Liver (tissue), 9 donors: ENCODE measurements around the gene RBM47. TPM values are rescaled to one million over a fixed set of nuclear protein-coding genes. Genes with fewer than 3 reads are reported as not detected.
"Not testable (repeated sequence)": the region's sequence is repeated elsewhere in the genome, so short reads cannot be mapped to it uniquely, and the experiment has no call there.

Experiments
- DNase-seq: peaks from one replicate; pipeline ENCODE4 v3.0.0-alpha.2; 2017; ENCODE audit warnings: low spot score
- H3K27ac ChIP-seq, 2 donors: one replicate each; pipeline ENCODE4 v1.7.0; 2013; ENCODE audit warnings: inconsistent platforms in 2 of 2, low read length in 2 of 2, control low read depth in 1 of 2, low read depth in 1 of 2, mild to moderate bottlenecking in 1 of 2
- H3K27me3 ChIP-seq, 4 donors: one replicate each; pipeline versions ENCODE4 v1.6.1 to v1.7.0; 2013; ENCODE audit warnings: low read length in 3 of 4, inconsistent platforms in 1 of 4, mild to moderate bottlenecking in 1 of 4, moderate library complexity in 1 of 4; ENCODE audit not compliant: control insufficient read depth in 4 of 4, insufficient read depth in 4 of 4
- H3K36me3 ChIP-seq, 4 donors: one replicate each; pipeline versions ENCODE4 v1.6.1 to v1.7.0; 2013; ENCODE audit warnings: low read length in 3 of 4, mild to moderate bottlenecking in 3 of 4, low read depth in 1 of 4, moderate library complexity in 1 of 4; ENCODE audit not compliant: control insufficient read depth in 4 of 4, insufficient read depth in 3 of 4
- H3K4me1 ChIP-seq, 4 donors: one replicate each; pipeline versions ENCODE4 v1.6.1 to v1.7.0; 2013; ENCODE audit warnings: low read length in 3 of 4, mild to moderate bottlenecking in 3 of 4, moderate library complexity in 1 of 4; ENCODE audit not compliant: control insufficient read depth in 4 of 4, insufficient read depth in 4 of 4
- H3K4me3 ChIP-seq, 3 donors: one replicate each; pipeline versions ENCODE4 v1.6.1 to v1.7.0; 2013; ENCODE audit warnings: low read length in 3 of 3, control low read depth in 1 of 3, low read depth in 1 of 3, mild to moderate bottlenecking in 1 of 3
- H3K9ac ChIP-seq, 2 donors: one replicate each; pipeline ENCODE4 v1.7.0; 2013; ENCODE audit warnings: low read length in 2 of 2, mild to moderate bottlenecking in 2 of 2, moderate library complexity in 2 of 2, control low read depth in 1 of 2, low read depth in 1 of 2
- H3K9me3 ChIP-seq, 4 donors: one replicate each; pipeline versions ENCODE4 v1.6.1 to v1.7.0; 2013; ENCODE audit warnings: low read length in 3 of 4; ENCODE audit not compliant: control insufficient read depth in 4 of 4
- ATF3 ChIP-seq: IDR thresholded peaks from 2 replicates; pipeline ENCODE4 v1.6.1; 2016; ENCODE audit warnings: antibody characterized with exemption
- EGR1 ChIP-seq, 2 donors: IDR thresholded peaks; 2 replicates each; pipeline ENCODE4 v1.6.1; 2016 to 2018; ENCODE audit warnings: antibody characterized with exemption in 2 of 2, low read depth in 2 of 2
- FOXA1 ChIP-seq: IDR thresholded peaks from 2 replicates; pipeline ENCODE4 v1.6.1; 2016; ENCODE audit warnings: antibody characterized with exemption
- FOXA2 ChIP-seq: IDR thresholded peaks from 2 replicates; pipeline ENCODE4 v1.6.1; 2016; ENCODE audit warnings: antibody characterized with exemption
- HNF4A ChIP-seq, 2 donors: conservative IDR thresholded peaks; 2 replicates each; pipeline ENCODE4 v1.6.1; 2016; ENCODE audit warnings: antibody characterized with exemption in 2 of 2, mild to moderate bottlenecking in 2 of 2
- JUND ChIP-seq, 2 donors: IDR thresholded peaks; 2 replicates each; pipeline ENCODE4 v1.6.1; 2016; ENCODE audit warnings: antibody characterized with exemption in 2 of 2
- NR2F2 ChIP-seq: IDR thresholded peaks from 2 replicates; pipeline ENCODE4 v1.6.1; 2016; ENCODE audit warnings: antibody characterized with exemption
- RAD21 ChIP-seq, 2 donors: IDR thresholded peaks; 2 replicates each; pipeline ENCODE4 v1.6.1; 2016; ENCODE audit warnings: antibody characterized with exemption in 2 of 2, mild to moderate bottlenecking in 2 of 2
- RXRA ChIP-seq, 2 donors: IDR thresholded peaks; 2 replicates each; pipeline ENCODE4 v1.6.1; 2017 to 2018; ENCODE audit warnings: antibody characterized with exemption in 2 of 2, mild to moderate bottlenecking in 1 of 2
- SP1 ChIP-seq: IDR thresholded peaks from 2 replicates; pipeline ENCODE4 v1.6.1; 2018; ENCODE audit warnings: antibody characterized with exemption, mild to moderate bottlenecking
- TAF1 ChIP-seq: conservative IDR thresholded peaks from 2 replicates; pipeline ENCODE4 v1.6.1; 2016; ENCODE audit warnings: antibody characterized with exemption, mild to moderate bottlenecking
- YY1 ChIP-seq: IDR thresholded peaks from 2 replicates; pipeline ENCODE4 v1.6.1; 2016; ENCODE audit warnings: antibody characterized with exemption, mild to moderate bottlenecking
- WGBS: extraction: QIAGEN DNeasy Blood & Tissue Kit; methylation state at CpG from one replicate; pipeline ENCODE4 v1.1.7; 2013; 5-methylcytosine and 5-hydroxymethylcytosine counted together
- polyA plus RNA-seq, 2 donors: library from polyadenylated mRNA; stranded (reverse) in 1 of 2; unstranded in 1 of 2; fragments of 200-250 nt in 1 of 2; fragments of >200 nt in 1 of 2; fragmentation: Nextera tagmentation in 1 of 2; extraction: Ambion mirVana in 1 of 2; gene quantifications; one replicate each; pipeline versions ENCODE4 v1.2.1 to v1.2.3, GENCODE V29; 2013 to 2015
- total RNA-seq, 2 donors: library from RNA; depleted of rRNA; stranded (reverse); fragments of >200 nt; gene quantifications; one replicate each; pipeline ENCODE4 v1.2.3, GENCODE V29; 2014
- TF ChIP-seq, protein P1 (sequence below): IDR thresholded peaks from 2 replicates; pipeline ENCODE4 v1.6.1; 2016; ENCODE audit warnings: antibody characterized with exemption
- TF ChIP-seq, protein P2 (sequence below): IDR thresholded peaks from 2 replicates; pipeline ENCODE4 v1.6.1; 2016; ENCODE audit warnings: antibody characterized with exemption, mild to moderate bottlenecking
- donor health status: healthy.
- donor health status: healthy.
- donor health status: healthy.
- donor health status: healthy.
- donor health status: healthy.

RBM47 gene
- total and polyA plus RNA-seq, 4 donors, result 16.5 to 81.2 (median 24.7) TPM

DNA sequence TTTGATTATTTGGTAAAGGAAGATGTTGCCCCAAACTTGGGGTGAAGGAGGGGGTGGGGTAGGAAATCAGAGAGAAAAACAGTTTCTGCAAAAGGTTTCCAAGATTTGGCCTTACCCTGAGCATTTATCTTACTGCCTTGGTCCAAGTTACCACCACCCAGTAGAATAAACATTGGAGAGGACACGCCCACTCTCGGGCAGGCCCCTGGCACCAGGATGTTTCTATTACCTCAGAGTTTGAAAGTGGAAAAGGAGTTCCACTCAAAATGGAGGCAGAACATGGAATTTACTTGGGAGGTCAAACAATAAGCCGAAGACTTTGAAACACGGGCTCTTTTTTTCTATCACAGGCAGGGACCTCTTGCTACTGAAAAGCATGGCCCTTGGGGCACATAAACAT is 180.8 kb downstream of the RBM47 start:
- H3K4me3 ChIP-seq, result no peak overlapping the region
- peak overlapping the region; percentile 20 to 74 for H3K27ac ChIP-seq
- H3K27me3 ChIP-seq, result no peaks in the 10 kb centered on the region
- H3K36me3 ChIP-seq, result peaks cover 0 to 12% (median 3%) of the 10 kb centered on the region in 4 donors
- WGBS, result 65% methylated on average over 4 of the region's 4 CpGs
- DNase-seq, result no peak
- no peaks in the 10 kb centered on the region for H3K9me3 ChIP-seq
- H3K4me1 ChIP-seq, result peaks cover 10 to 68% (median 43%) of the 10 kb centered on the region in 4 donors
- no peak overlapping the region for H3K9ac ChIP-seq
- TF ChIP-seq HNF4A (conservative IDR thresholded peaks at IDR 0.05) (peak in 1 of 2 donors; percentile 26), RXRA (IDR thresholded peaks at IDR 0.05) (peak in 1 of 2 donors; percentile 12), RAD21 (IDR thresholded peaks at IDR 0.05) (peak in 1 of 2 donors; percentile 5), JUND (IDR thresholded peaks at IDR 0.05) (peak in 1 of 2 donors; percentile 29), TAF1 (no peak), SP1 (no peak), ATF3 (no peak), FOXA2 (peak; percentile 40), YY1 (peak; percentile 84)
- TF ChIP-seq, protein P1, sequence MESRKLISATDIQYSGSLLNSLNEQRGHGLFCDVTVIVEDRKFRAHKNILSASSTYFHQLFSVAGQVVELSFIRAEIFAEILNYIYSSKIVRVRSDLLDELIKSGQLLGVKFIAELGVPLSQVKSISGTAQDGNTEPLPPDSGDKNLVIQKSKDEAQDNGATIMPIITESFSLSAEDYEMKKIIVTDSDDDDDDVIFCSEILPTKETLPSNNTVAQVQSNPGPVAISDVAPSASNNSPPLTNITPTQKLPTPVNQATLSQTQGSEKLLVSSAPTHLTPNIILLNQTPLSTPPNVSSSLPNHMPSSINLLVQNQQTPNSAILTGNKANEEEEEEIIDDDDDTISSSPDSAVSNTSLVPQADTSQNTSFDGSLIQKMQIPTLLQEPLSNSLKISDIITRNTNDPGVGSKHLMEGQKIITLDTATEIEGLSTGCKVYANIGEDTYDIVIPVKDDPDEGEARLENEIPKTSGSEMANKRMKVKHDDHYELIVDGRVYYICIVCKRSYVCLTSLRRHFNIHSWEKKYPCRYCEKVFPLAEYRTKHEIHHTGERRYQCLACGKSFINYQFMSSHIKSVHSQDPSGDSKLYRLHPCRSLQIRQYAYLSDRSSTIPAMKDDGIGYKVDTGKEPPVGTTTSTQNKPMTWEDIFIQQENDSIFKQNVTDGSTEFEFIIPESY, result no peak

DNA sequence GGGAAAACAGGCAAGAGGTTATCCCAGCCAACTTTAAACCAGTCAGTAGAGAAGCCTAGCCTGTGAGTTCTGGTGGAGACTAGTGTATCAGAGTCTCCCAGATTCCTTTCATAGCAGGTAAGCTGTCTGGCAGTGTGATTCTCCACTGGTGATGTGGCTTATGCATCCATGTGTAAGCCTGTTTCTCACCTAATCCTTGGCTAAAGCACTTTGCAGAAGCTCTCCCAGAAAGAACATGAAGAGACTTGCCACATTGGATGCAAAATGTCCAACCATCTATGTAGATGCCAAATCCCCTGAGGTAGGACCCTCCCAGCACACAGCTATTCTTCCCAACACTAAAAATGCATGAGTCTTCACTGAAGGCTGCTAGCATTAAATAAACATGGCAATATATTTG is 182.8 kb downstream of the RBM47 start:
- DNase-seq, result no peak
- Histone ChIP-seq H3K27me3 (no peaks in the 10 kb centered on the region), H3K4me3 (no peak overlapping the region), H3K9me3 (no peaks in the 10 kb centered on the region), H3K27ac (peak overlapping the region; percentile 5 to 78), H3K4me1 (peaks cover 10 to 58% (median 41%) of the 10 kb centered on the region in 4 donors), H3K9ac (peak overlapping the region in 1 of 2 donors; percentile 53), H3K36me3 (peaks cover 0 to 12% (median 4%) of the 10 kb centered on the region in 4 donors)
- TF ChIP-seq ATF3 (no peak), YY1 (no peak), EGR1 (IDR thresholded peaks at IDR 0.05; ENCODE audit: low read depth in 2 of 2) (no peak), JUND (IDR thresholded peaks at IDR 0.05) (no peak), SP1 (no peak), RXRA (IDR thresholded peaks at IDR 0.05) (no peak), HNF4A (conservative IDR thresholded peaks at IDR 0.05) (no peak), FOXA1 (no peak), NR2F2 (no peak), RAD21 (IDR thresholded peaks at IDR 0.05) (no peak)
- TF ChIP-seq, protein P1, result no peak
- TF ChIP-seq, protein P2, sequence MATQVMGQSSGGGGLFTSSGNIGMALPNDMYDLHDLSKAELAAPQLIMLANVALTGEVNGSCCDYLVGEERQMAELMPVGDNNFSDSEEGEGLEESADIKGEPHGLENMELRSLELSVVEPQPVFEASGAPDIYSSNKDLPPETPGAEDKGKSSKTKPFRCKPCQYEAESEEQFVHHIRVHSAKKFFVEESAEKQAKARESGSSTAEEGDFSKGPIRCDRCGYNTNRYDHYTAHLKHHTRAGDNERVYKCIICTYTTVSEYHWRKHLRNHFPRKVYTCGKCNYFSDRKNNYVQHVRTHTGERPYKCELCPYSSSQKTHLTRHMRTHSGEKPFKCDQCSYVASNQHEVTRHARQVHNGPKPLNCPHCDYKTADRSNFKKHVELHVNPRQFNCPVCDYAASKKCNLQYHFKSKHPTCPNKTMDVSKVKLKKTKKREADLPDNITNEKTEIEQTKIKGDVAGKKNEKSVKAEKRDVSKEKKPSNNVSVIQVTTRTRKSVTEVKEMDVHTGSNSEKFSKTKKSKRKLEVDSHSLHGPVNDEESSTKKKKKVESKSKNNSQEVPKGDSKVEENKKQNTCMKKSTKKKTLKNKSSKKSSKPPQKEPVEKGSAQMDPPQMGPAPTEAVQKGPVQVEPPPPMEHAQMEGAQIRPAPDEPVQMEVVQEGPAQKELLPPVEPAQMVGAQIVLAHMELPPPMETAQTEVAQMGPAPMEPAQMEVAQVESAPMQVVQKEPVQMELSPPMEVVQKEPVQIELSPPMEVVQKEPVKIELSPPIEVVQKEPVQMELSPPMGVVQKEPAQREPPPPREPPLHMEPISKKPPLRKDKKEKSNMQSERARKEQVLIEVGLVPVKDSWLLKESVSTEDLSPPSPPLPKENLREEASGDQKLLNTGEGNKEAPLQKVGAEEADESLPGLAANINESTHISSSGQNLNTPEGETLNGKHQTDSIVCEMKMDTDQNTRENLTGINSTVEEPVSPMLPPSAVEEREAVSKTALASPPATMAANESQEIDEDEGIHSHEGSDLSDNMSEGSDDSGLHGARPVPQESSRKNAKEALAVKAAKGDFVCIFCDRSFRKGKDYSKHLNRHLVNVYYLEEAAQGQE, result no peak

DNA sequence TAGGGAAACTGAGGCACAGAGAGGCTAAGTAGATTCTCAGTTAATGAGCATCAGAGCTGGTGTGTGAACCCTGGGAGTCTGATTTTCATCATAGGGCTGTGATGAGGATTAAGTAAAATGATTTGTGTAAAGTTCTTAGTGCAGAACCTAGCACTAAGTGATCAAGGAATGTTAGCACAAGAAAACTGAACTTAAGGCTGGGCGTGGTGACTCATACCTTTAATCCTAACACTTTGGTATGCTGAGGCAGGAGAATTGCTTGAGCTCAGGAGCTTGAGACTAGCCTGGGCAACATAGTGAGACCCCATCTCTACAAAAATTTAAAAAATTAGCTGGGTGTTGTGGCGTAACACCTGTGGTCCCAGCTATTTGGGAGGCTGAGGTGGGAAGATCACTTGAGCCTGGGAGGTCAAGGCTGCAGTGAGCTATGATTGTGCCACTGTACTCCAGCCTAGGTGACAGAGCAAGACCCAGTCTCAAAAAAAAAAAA is 183.4 kb downstream of the RBM47 start:
- H3K9ac ChIP-seq, H3K27me3 ChIP-seq, H3K4me3 ChIP-seq, DNase-seq, H3K9me3 ChIP-seq: not testable (repeated sequence)
- Histone ChIP-seq H3K4me1 (peaks cover 10 to 60% (median 42%) of the 10 kb centered on the region in 4 donors), H3K27ac (peak overlapping the region; percentile 5 to 26), H3K36me3 (peaks cover 0 to 12% (median 4%) of the 10 kb centered on the region in 4 donors)
- 98% methylated on average over 2 of the region's 2 CpGs for WGBS
